Endodermal cell (in vitro differentiated cells): Measurements from ENCODE around the gene TACR1. TPM values are rescaled to one million over a fixed set of nuclear protein-coding genes. Genes with fewer than 3 reads are reported as not detected.

Source experiments
- DNase-seq: peaks from one replicate; pipeline ENCODE4 v3.0.0-alpha.2; 2017
- H3K27ac ChIP-seq: 2 replicates; pipeline ENCODE4 v1.5.1; 2013; ENCODE audit warnings: mild to moderate bottlenecking, low read depth, low read length, moderate library complexity
- H3K27me3 ChIP-seq: 2 replicates; pipeline ENCODE4 v1.6.1; 2013; ENCODE audit warnings: mild to moderate bottlenecking, low read length, moderate library complexity; ENCODE audit not compliant: insufficient read depth, control insufficient read depth, poor library complexity, severe bottlenecking
- H3K36me3 ChIP-seq: 2 replicates; pipeline ENCODE4 v1.7.0; 2013; ENCODE audit warnings: mild to moderate bottlenecking, low read length, moderate library complexity; ENCODE audit not compliant: control insufficient read depth, insufficient read depth
- H3K4me1 ChIP-seq: one replicate; pipeline ENCODE4 v1.7.0; 2013; ENCODE audit warnings: low read length; ENCODE audit not compliant: control insufficient read depth, insufficient read depth
- H3K4me3 ChIP-seq: 2 replicates; pipeline ENCODE4 v1.5.1; 2013; ENCODE audit warnings: mild to moderate bottlenecking, low read length, moderate library complexity
- H3K9ac ChIP-seq: 2 replicates; pipeline ENCODE4 v1.6.1; 2013; ENCODE audit warnings: mild to moderate bottlenecking, low read length, moderate library complexity; ENCODE audit not compliant: poor library complexity, severe bottlenecking; ENCODE audit errors: extremely low read depth
- H3K9me3 ChIP-seq: 2 replicates; pipeline ENCODE4 v1.6.1; 2013; ENCODE audit warnings: mild to moderate bottlenecking, low read length, moderate library complexity; ENCODE audit not compliant: control insufficient read depth
- H3K27ac Mint-ChIP-seq: 2 replicates; pipeline ENCODE4 v1.8.0; 2020; ENCODE audit warnings: mixed read lengths
- H3K27me3 Mint-ChIP-seq: 2 replicates; pipeline ENCODE4 v1.8.0; 2021; ENCODE audit warnings: mild to moderate bottlenecking, mixed read lengths; ENCODE audit not compliant: insufficient read depth
- H3K36me3 Mint-ChIP-seq: 2 replicates; pipeline ENCODE4 v1.8.0; 2020; ENCODE audit warnings: low read depth, mixed read lengths
- H3K4me1 Mint-ChIP-seq: 2 replicates; pipeline ENCODE4 v1.8.0; 2020; ENCODE audit warnings: mixed read lengths
- H3K4me3 Mint-ChIP-seq: 2 replicates; pipeline ENCODE4 v1.8.0; 2020; ENCODE audit warnings: mild to moderate bottlenecking, moderate library complexity, mixed read lengths
- H3K9me3 Mint-ChIP-seq: 2 replicates; pipeline ENCODE4 v1.8.0; 2020; ENCODE audit warnings: mild to moderate bottlenecking, mixed read lengths
- CTCF ChIP-seq: fragments of 200-600 bp; sonication (generic); conservative IDR thresholded peaks from 2 replicates; pipeline ENCODE4 v1.5.0; 2021; ENCODE audit warnings: antibody characterized with exemption, mild to moderate bottlenecking
- WGBS, 2 experiments: methylation state at CpG; one replicate each; pipeline versions ENCODE4 v1.1.5 to v1.1.7; 2013; ENCODE audit warnings: missing lambda C conversion rate in 2 of 2, mixed read lengths in 1 of 2; ENCODE audit not compliant: insufficient coverage in 1 of 2, insufficient read length in 1 of 2; 5-methylcytosine and 5-hydroxymethylcytosine counted together
- total RNA-seq, 2 donors: library from RNA; stranded (reverse); fragmentation: NEBNext Ultra II Directional in 1 of 2; extraction: Animal tissue kit (Norgen Biotek cat#: 25700) in 1 of 2; gene quantifications; 2 replicates in 1 of 2; 3 replicates in 1 of 2; pipeline ENCODE4 v1.2.1, GENCODE V29; 2021

Gene TACR1
- total RNA-seq, 2 donors from 2014 or later: 0.09 to 0.69 TPM

- H3K4me3 Mint-ChIP-seq: no peak overlapping the region
- H3K4me1 ChIP-seq: no peaks in the 10 kb centered on the region
- TF ChIP-seq CTCF: no peak
- H3K9me3 Mint-ChIP-seq: no peaks in the 10 kb centered on the region
- H3K27ac ChIP-seq: no peak overlapping the region
- no peaks in the 10 kb centered on the region for H3K27me3 Mint-ChIP-seq
- no peaks in the 10 kb centered on the region for H3K36me3 Mint-ChIP-seq
- no peaks in the 10 kb centered on the region for H3K9me3 ChIP-seq
- H3K27me3 ChIP-seq: no peaks in the 10 kb centered on the region
- no peak overlapping the region for H3K27ac Mint-ChIP-seq
- no peak overlapping the region for H3K9ac ChIP-seq
- WGBS, 2 experiments: 92 to 100% methylated on average over 3 to 4 of the region's 4 CpGs
- no peak for DNase-seq
- H3K4me3 ChIP-seq: no peak overlapping the region
- no peaks in the 10 kb centered on the region for H3K36me3 ChIP-seq
- H3K4me1 Mint-ChIP-seq: peaks cover 7% of the 10 kb centered on the region
Observed at GRCh38 chr2:75077909-75078308, 121.4 kb downstream of the TACR1 start.

- H3K4me3 ChIP-seq: no peak overlapping the region
- no peak for TF ChIP-seq CTCF
- no peaks in the 10 kb centered on the region for H3K27me3 ChIP-seq
- no peaks in the 10 kb centered on the region for H3K4me1 ChIP-seq
- Mint-ChIP-seq H3K27ac (no peak overlapping the region), H3K4me1 (peaks cover 7% of the 10 kb centered on the region), H3K4me3 (no peak overlapping the region), H3K27me3 (no peaks in the 10 kb centered on the region), H3K36me3 (no peaks in the 10 kb centered on the region), H3K9me3 (no peaks in the 10 kb centered on the region)
- no peak overlapping the region for H3K27ac ChIP-seq
- no peak for DNase-seq
- 83 to 96% methylated on average over 2 of the region's 2 CpGs for WGBS, 2 experiments
- H3K9me3 ChIP-seq: no peaks in the 10 kb centered on the region
- H3K9ac ChIP-seq: no peak overlapping the region
- H3K36me3 ChIP-seq: no peaks in the 10 kb centered on the region
Observed at GRCh38 chr2:75076088-75076487, 123.2 kb downstream of the TACR1 start.

GRCh38 chr2:75074708-75075107 lies 124.6 kb downstream of the TACR1 start:
- Histone ChIP-seq H3K4me1 (no peaks in the 10 kb centered on the region), H3K9me3 (no peaks in the 10 kb centered on the region), H3K27me3 (no peaks in the 10 kb centered on the region), H3K27ac (no peak overlapping the region), H3K36me3 (no peaks in the 10 kb centered on the region), H3K4me3 (no peak overlapping the region), H3K9ac (no peak overlapping the region)
- H3K9me3 Mint-ChIP-seq: no peaks in the 10 kb centered on the region
- peaks cover 7% of the 10 kb centered on the region for H3K4me1 Mint-ChIP-seq
- H3K27ac Mint-ChIP-seq: no peak overlapping the region
- H3K27me3 Mint-ChIP-seq: no peaks in the 10 kb centered on the region
- no peaks in the 10 kb centered on the region for H3K36me3 Mint-ChIP-seq
- DNase-seq: no peak
- 86 to 100% methylated on average over 1 of the region's 1 CpG for WGBS, 2 experiments
- TF ChIP-seq CTCF: no peak
- H3K4me3 Mint-ChIP-seq: no peak overlapping the region
